Forelimb muscle (tissue), 1 donor: ENCODE data around the gene FLNC. TPM values are rescaled to one million over a fixed set of nuclear protein-coding genes. Genes with fewer than 3 reads are reported as not detected.

Source experiments
- DNase-seq: peaks from one replicate; pipeline ENCODE4 v3.0.0-alpha.2; 2013; ENCODE audit warnings: low read depth
- polyA plus RNA-seq: library from polyadenylated mRNA; unstranded; fragments of 120-200 nt; gene quantifications from one replicate; pipeline ENCODE4 v1.2.1, GENCODE V29; 2013; ENCODE audit not compliant: insufficient read length

FLNC gene
- polyA plus RNA-seq, 1 donor: 642 TPM

- no peak for DNase-seq
Measured at GRCh38 chr7:128891110-128891941, 61.1 kb downstream of the FLNC start.

GRCh38 chr7:128891942-128892269, 61.7 kb downstream of the FLNC start:
- no peak for DNase-seq

- no peak for DNase-seq
Measured at GRCh38 chr7:128892521-128893250, 62.5 kb downstream of the FLNC start.

- no peak for DNase-seq
Measured at GRCh38 chr7:128893251-128894100, 63.3 kb downstream of the FLNC start.

- no peak for DNase-seq
Measured at GRCh38 chr7:128894101-128894440, 63.9 kb downstream of the FLNC start.

GRCh38 chr7:128895320-128895719, 65.1 kb downstream of the FLNC start:
- DNase-seq: no peak

GRCh38 chr7:128899392-128899791, 69.2 kb downstream of the FLNC start:
- no peak for DNase-seq

GRCh38 chr7:128900237-128900636, 70.0 kb downstream of the FLNC start:
- DNase-seq: no peak

GRCh38 chr7:128902761-128903585, 72.8 kb downstream of the FLNC start:
- DNase-seq: no peak

- DNase-seq: no peak
Measured at GRCh38 chr7:128903621-128904361, 73.6 kb downstream of the FLNC start.

GRCh38 chr7:128904381-128905197, 74.4 kb downstream of the FLNC start:
- DNase-seq: no peak

GRCh38 chr7:128906001-128906765, 76.0 kb downstream of the FLNC start:
- DNase-seq: no peak

- no peak for DNase-seq
Measured at GRCh38 chr7:128906766-128907559, 76.8 kb downstream of the FLNC start.

Other genes starting within 250 kb of the FLNC start
- 2.6 TPM for gene GARIN1A, start 158.1 kb upstream of the FLNC start, polyA plus RNA-seq
- 233 TPM for gene CALU, start 91.0 kb upstream of the FLNC start, polyA plus RNA-seq
- 2.0 TPM for gene OPN1SW, start 54.6 kb upstream of the FLNC start, polyA plus RNA-seq
- 22.9 TPM for gene CCDC136, start 38.4 kb upstream of the FLNC start, polyA plus RNA-seq
- 132 TPM for gene ATP6V1F, start 32.5 kb downstream of the FLNC start, polyA plus RNA-seq
- gene KCP, start 80.3 kb downstream of the FLNC start, polyA plus RNA-seq: 1.9 TPM
- 3.2 TPM for gene IRF5, start 107.5 kb downstream of the FLNC start, polyA plus RNA-seq
- 30.5 TPM for gene TNPO3, start 224.7 kb downstream of the FLNC start, polyA plus RNA-seq